ENCODE data around the gene ALX4.

The ALX4 gene

DNA sequence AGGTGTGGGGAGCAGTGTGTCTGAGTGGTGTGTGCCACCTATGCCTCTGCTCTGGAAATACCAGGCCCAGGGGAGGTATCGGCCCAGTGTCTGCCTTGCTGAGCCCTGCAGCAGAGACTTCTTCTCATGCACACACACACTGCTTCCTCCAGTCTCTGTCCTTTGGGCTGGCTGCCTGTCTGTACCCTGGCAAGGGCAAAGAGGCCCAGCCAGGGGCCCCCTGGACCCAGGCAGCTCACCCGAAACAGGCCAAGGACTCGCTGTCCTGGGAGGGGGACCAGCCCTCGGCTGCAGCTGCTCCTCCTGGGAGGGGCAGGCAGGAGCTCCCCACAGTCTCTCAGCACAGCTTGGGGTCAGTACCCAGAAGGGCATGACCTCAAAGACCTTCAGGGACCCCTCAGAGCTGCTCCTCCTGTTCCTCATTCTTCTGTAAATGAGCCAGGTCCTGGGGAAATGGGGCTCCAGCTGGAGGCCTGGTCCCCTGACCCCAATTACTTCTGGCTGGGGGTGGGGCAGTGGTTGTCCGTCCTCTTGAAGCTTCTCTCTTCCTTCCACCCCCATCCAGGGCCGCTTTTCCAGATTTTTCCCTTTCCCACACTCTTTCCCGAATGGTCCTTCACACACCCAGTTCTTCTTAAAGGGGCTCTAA, 24.5 kb upstream of the ALX4 start:
- no peak for DNase-seq

DNA sequence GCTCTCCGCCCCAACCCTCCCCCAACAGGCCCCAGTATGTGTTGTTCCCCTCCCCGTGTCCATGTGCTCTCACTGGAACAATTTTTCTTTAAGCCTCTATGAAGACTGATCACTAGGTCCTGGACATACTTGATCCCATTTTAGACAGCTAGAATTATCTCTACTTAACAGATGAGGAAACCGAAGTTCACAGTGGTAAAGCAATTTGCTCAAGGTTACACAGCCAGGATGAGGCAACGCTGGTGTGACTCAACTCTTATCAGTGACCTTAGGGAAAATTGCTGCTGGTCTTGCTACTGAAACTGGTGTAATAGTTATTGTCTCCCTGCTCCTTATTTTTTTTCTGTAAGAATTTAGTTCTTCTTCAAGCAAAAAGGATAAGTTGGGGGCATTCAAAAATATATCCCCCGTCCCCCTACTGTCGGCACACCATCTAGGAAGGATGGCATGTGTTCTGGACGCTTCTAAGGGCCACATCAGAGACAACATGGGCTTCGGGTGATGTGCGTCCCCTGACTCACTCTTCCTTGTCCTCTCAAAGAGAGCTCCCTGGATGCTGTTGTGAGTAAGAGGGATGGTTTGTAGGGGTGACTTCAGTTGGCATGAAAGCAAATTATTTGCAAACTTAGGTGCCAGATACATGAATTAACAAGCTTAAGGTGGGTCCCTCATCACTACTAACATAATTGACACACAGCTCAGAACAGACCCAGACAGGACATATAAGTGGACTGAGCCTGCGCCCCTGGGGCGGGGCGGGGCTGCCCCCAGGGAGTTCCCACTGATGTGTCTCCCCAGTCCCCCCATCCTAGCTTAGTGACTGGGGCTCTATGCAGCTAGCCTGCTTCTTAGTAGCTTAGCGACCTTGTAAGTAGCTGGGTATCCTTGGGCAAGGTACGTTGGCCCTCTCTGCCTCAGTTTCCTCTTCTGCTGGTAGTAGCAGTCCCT, 23.6 kb upstream of the ALX4 start:
- no peak for DNase-seq

DNA sequence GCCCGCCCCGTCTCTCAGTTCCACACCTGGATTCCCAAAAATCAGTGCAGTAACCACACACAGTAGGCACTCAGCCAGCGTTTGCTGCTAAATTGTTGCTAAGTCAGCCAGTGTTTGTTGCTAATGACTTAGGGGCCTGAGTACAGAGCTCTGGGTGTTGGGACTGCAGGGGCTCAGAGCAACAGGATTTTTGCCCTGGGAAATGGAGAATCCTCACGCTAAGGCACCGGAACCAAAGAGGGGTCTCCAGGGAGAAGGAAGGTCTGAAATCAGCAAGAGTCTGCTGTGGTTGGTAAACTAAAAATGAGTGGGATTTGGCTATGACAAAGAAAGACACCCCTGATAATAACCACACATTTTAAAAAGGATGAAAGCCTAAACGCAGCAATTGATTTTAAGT, 22.7 kb upstream of the ALX4 start:
- DNase-seq, result no peak

DNA sequence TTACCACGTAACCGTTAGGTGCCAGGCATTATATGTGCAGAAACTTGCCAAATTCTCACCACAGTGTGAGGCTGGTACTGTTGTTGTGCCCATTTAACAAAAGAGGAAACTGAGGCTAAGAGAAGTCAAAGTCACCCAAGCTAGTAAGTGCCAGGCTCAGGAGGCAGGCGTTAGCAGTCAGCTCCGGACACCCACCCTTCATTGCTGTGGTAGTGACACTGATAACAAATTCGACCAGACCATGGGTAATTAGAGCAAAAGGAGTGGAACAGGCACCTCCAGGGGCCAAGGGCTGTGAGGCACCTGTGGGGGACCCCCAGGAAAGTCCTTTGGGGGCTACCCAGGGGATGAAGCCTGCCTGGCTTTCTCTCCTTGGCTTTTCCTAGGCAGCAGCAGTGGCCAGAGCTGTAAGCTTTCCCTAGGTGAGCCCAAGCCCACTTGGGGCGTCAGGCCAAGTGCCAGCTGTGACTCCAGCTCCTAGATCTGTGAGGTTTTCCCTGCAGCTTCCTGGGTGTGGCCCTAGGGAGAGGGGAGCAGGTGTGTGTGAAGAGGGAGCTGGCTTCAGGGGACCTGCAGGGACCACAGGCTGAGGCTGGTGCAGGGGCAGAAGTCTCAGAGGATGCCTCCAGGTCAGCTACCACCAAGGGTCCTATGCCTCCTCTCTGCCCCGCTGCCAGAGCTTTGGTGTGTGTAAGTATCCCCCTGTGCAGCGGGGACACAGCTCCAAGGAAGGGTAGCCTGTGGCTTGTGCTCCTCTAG, 19.7 kb upstream of the ALX4 start:
- DNase-seq, result no peak

DNA sequence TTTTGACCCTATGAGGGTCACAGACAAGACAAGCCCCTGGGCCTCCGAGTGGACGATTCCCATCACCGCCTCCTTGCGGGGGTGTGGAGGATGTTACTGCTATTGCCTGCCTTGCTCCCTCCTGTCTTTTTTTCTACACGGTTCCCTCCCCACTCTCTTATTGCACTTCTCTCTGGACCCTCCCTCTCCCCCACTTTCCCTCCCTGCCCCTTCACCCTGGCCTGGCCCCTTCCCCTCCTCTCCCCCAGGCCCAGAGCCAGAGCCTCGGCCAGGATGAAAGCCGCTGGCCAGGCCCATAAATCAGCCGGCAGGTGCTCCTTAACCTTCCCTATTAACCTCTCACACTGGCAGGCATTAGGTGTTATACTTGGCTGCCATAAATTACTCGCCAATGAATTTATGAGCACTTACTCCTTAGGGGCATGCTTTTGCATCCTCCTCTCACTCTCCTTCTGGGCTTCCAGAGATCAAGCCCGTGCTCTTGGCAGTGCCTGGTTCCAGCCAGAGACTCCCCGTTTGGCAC, 18.3 kb upstream of the ALX4 start:
- DNase-seq, result no peak

DNA sequence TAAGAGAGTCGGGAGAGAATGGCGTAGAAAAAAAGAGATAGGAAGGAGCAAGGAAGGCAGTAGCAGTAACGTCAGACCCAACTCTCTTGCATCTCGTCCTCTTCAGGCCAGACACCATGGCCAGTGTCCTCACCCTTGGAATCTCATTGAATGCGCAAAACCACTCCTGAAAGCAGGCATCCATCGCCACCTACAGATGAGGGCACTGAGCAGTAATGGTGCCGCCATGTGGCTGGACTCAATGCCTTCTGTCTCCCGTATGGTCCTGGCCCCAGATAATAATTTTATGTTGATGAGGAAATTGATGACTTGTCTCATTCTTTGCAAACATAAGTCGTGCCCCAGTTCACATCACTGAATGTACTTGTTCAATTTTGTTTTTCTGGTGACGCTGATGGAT, 17.8 kb upstream of the ALX4 start:
- no peak for DNase-seq

DNA sequence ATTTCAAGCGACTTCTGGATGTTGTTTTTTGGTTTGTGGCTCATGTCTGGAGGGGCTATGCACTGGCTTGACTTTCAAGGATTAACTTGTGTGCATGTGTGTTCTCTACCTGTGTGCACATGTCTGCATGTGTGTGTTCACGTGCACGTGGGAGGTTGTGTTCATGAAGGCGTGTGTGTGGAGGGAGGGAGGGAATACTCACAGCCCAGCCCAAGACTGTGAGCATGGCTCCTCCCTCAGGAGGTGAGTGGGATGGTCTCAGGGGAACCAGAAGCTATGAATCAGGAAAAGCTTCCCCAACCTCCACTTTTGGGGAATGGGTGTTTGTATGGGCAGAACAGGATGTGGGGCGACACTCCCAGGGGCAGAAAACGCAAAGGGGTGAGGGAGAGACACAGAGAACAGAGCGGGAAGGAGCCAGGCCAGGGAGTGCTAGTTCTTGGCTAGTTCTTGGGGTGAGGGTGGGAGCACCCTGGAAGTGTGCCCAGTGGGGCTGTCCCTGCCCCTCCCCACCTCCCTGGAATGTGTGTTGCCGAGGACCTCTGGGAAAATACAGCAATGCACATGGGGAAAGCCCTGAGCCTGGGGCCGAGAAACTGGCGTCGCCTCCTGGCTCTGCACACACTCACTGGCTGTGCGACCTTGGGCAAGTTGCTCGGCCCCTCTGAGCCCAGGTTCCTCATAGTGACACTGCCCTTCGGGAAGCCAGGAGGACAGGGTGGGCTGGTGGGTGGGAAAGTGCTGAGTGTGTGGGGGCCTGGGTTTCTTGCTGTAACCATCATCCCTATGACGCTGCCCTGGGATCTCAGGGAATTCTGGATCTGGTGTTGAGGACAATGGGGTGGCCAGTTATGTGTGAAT, 16.9 kb upstream of the ALX4 start:
- DNase-seq, result no peak

DNA sequence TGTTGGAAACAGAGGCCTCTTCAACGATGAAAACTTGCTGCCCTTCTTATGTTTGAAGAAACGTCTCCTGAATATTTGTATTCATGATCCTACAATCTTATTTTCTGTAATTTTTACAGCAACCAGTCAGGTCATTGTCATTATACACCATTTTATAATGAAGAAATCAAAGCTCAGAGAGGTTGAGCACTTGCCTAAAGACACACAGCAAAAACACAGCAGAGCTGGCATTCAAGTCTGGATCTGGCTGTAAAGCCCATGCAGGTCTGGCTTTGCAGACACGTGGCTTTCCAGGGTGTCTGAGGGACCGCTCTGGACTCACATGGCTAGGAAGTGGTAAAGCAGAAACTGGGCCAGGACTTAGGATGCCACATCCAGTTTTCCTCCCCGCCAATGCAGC, 15.8 kb upstream of the ALX4 start:
- DNase-seq, result no peak

DNA sequence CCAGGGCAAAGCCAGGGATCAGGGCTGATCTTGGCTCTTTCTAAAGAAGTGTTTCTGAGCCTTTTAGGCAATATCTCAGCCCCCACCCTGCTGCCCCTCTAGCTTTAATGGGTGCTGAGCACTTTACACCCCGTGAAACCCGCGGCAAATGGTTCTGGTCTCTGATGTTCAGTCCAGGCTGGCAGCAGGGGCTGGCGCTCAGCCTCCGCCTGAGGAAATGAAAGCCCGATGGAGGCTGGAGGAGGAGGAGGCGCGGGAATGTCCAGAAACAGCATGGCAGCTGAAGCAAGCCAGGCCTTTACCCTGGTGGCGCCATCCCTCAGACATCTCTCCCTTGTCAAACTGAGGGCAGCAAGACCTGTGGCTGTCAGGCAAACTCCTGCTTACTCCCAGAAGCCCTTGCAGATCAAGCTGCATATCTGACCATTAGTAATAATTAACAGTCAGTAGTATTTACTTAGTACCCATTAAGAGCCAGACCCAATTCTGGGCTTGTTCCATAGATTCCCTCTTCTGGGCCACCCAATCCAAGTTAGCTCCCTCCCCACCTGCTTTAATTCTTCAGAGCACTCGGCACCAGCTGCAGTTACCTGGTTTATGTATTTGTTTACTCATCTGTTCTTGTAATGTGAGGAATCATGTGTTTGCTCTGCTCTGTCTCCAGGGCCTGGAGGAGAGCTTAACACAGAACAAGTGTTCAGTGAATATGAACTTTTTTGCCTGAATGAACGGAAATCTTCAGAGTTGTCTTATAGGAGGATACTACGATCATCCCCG, 15.0 kb upstream of the ALX4 start:
- DNase-seq, result peak; percentile 67

DNA sequence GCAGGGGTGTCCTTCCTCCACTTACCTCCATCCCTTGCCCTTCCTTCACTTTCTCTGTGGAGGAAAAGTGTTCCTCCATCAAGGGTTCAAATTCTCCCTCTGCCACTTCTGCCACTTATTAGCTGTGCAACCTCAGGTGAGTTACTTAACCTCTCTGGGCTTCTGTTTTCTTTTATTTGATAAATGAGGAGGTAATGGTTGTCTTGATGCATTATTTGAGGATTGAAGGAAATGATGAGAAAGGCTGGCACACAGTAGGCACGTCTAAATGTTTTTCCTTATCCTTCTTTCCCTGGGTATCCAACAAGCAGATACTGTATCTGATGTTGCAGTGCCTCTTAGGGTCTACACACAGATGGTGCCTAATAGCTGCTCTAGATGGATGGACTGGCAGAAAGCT, 14.3 kb upstream of the ALX4 start:
- no peak for DNase-seq

DNA sequence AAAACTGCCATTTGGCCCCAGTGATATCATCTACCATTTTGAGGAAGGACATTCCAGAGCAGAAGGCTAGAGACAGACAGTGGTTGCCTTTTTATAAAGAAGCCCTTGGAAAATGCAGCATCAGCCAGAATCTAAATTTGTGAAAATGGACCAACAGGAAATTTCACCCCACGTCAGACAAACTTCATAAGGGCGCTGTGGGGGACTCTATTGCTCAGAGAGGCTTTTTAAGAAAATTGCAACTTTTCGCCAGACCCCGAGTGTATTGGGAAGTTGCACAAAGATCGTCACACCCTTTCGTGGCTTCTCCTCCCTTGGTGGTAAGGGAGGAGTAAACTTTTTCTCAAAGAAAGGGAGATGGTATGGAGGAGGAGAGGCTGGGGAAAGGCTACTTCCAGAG, 12.3 kb upstream of the ALX4 start:
- DNase-seq, result no peak

DNA sequence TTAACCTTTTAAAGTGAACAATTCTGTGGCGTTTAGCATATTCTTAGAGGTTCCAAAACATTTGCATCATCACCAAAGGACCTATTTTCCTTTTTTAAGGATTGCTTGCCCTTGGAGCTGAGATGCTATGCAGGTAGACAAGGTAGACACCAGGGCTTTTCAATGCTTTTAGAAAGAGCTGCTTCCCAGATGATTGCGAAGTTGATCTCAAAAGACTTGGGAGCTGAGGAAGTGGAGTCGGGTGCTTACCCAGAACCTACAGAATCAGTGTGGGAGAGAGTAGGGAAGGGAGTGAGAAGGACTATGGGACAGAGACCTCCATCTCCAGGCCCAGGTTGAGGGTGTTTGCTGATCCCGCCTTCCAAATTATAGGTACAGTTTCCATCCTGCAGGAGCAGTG, 11.1 kb upstream of the ALX4 start:
- no peak for DNase-seq

DNA sequence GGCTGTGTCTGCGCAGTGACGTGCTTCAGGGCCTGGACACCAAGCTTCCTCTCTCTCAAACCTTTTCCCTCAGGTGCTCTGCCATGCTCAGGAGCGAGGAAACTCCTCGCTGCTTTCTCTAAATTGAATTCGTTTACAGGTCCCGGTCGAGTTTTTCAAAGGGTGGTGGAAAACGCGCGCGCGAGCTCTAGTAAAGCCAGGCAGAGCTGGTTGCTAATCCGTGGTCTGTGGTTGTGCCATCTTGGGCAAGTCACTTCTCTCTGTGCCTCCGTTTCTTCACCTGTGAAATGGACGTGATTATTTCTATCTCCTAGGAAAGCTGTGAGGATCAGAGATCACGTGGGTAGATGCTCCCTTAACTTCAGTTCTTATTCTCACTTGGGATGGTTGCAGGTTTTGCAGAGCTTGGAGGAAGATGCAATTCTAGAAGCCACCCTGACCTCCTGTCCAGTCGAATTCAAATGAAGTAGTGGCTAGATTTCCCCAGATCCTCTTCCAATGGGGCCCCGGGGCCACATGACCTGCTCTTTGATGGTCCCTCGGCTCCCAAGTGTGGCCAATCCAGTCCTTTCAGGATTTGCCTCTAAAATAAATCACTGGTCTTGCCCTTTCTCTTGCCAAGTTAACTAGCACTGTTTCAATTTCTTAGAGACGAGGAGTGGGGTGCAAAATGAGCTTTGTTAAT, 10.5 kb upstream of the ALX4 start:
- DNase-seq, result no peak

DNA sequence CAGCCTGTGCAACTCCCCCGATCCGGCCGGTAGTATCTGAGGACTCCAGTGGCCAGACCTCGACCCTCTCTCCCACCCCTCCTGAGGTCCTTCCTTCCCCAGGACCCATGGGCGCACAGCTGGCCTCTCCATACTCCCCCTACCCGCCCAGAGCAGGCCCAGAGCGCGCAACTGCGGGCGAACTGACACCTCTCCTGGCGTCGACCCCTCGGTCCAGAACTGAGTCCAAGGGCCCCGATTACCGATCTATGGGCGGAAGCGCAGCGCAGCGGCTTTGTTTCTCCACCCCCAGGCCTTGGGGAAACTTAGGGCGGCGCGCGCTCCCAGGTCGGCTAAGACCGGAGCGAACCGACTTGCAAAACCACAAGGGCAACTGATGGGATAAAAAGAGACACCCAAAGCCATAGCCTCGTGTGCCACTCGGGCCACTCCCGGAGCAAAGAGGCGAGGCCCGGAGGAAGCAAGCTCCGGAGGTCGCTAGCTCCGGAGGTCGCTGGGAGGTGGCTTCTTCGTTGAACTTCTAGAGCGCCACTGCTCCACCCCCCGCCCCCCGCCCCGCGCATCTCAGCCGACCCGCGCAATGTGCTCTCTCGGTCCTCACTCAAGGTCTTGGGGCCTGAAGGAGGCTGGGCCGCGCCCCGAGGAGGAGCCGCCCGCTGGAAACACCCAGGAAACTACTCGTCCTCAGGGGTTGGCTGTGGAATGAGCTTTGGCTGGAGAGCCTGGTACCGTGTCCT, 9.8 kb upstream of the ALX4 start:
- DNase-seq, result peak; percentile 42

DNA sequence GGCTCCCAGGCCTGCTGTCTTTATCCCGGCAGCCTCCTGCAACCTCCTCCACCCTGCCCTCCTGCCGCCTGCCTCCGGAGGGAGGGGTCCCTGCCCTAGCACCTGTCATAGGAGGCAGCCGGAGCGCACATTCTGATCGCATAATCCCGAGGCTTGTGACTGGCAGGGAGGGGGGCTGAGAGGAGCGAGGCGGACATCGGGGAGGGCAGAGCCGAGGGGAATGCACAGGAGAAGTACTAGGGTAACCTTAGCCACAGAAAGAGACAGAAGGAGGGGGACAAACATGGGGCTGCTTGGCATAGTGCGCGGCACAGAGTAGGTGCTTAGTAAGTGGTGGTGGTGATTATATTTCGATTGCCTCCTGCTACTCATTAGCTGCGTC, 9.2 kb upstream of the ALX4 start:
- peak; percentile 35 for DNase-seq

DNA sequence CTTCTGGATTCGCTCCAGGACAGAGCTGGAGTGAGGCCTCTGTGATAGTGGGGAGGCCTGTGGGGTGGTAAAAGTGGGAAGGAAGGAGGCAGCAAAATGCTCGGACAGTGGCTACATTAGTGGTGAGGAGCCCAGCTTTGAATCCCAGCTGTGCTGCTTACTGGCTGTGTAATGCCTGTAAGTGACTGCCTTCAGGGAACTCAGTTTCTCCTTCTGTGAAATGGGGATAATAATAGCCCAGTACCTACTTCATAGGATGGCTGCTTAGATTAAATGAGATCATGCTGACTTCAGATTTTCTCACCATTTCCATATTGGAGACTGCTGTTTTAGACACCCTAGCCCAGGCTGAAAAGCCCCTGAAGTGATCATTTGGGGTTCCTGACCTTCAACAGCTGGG, 8.4 kb upstream of the ALX4 start:
- no peak for DNase-seq

DNA sequence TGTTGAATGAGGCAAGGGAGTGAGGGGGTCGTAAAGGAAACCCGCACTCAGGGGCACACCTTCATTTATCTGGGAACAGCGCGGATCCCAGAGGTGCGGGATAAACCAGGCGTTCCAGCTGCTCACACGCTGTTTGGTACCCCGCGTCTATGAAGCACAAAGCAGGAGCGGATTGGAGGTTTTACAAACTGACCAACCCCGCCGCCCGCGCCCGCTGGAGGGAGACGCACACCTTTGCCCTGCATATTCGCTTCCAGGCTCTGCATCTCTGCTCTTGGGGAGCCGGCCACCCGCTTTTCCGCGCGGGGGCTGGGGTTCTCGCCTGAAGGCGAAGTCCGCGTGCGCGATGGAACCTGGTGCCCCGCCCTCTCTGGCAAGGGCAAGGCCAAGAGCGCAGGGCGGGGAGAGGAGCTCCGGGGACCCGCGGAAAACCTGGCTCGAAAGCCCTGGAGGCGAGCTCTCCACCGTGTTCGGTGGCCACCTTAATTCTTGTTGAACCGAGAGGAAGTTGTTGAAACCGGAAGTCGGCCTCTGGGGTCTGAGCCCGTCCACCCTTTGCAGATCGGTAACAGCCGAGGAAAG, 6.8 kb upstream of the ALX4 start:
- DNase-seq, result peak; percentile 84

DNA sequence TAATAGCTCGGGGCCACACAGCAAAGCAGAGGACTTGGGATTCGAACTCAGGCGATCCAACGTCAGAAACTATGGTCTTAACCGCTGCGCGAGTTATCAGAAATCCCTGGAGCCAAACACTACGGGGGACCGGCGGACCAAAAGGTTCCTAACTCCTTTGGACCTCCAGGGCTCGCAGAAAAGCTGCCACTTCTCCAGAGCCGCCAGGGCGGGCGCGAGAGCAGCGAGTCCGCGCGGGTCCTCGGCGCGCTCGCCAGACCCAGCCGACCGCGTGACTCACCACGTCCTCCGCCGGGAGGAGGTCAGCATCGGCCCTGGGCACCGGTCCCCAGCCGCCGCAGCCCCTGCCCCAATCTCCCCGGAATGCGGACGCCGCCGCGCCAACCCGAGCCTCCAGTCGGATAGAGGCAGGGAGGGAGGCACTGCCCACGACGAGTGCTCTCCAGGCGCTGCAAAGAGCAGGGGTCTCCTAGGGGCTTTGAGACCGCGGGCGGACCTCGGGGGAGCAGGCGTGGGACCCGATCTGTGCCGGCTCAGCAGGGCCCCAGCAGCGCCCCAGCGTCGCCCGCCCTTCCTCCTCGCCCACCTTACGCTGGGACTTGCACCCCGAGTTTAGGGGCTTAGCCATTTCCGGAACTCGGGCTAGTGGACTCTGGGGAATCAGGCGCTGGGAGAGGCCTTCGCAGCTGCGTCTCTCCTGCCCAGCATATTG, 6.2 kb upstream of the ALX4 start:
- DNase-seq, result peak; percentile 73

DNA sequence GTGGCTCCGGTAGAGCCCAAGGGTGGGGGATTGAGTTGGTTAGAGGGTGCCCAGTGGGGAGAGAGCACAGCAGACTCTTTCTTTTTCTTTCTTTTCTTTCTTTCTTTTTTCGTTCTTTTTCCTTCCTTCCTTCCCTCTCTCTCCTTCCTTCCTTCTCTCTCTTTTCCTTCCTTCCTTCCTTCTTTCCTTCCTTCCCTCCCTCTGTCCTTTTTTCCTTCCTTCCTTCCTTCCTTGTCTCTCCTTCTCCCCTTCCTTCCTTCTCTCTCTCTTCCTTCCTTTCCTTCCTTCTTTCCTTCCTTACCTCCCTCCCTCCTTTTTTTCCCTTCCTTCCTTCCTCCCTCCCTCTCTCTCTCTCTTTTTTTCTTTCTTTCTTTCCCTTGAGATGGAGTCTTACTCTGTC, 4.8 kb upstream of the ALX4 start:
- no peak for DNase-seq
